ENCODE results near the gene CLCN1.

Gene CLCN1

DNA sequence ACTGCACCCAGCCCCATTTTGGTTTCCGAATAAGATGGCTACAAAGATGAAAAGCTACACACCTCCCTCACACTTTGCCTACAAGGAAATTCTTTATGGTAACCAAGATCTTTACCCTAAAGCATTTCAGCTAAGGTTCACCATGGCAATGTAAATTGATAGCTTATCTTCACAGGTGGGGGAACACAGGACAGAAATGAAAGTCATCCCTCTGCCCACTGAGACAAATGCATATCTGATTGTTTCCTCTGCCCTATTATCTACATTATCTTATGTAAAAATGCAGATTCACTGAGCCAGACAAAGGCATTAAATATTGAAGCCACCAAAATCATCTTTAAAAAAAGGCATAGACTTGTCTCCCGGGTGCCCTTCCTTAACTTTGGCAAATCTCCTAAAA is 34.4 kb upstream of the CLCN1 start:
- no peak for FAIRE-seq

DNA sequence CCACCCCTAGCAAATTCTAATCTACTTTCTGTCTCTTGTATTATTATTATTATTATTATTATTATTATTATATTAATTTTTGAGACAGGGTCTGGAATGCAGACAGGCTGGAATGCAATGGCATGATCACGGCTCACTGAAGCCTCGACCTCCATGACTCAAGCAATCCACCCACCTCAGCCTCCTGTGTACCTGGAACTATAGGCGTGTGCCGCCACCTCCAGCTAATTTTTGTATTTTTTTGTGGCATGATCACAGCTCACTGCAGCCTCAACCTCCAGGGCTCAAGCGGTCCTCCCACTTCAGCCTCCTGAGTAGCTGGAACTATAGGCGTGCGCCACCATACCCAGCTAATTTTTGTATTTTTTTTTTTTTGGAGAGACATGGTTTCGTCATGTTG is 33.8 kb upstream of the CLCN1 start:
- no peak for FAIRE-seq
- TF ChIP-seq, protein P1, sequence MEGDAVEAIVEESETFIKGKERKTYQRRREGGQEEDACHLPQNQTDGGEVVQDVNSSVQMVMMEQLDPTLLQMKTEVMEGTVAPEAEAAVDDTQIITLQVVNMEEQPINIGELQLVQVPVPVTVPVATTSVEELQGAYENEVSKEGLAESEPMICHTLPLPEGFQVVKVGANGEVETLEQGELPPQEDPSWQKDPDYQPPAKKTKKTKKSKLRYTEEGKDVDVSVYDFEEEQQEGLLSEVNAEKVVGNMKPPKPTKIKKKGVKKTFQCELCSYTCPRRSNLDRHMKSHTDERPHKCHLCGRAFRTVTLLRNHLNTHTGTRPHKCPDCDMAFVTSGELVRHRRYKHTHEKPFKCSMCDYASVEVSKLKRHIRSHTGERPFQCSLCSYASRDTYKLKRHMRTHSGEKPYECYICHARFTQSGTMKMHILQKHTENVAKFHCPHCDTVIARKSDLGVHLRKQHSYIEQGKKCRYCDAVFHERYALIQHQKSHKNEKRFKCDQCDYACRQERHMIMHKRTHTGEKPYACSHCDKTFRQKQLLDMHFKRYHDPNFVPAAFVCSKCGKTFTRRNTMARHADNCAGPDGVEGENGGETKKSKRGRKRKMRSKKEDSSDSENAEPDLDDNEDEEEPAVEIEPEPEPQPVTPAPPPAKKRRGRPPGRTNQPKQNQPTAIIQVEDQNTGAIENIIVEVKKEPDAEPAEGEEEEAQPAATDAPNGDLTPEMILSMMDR (IDR thresholded peaks at IDR 0.05; ENCODE audit: insufficient read depth, missing control alignments), result no peak
- DNase-seq (ENCODE audit: insufficient read length, low spot score), result no peak

More for the DNA sequence above, 34.4 kb upstream of the CLCN1 start:
- DNase-seq (ENCODE audit: insufficient read length, low spot score), result no peak
- TF ChIP-seq, protein P1 (IDR thresholded peaks at IDR 0.05; ENCODE audit: insufficient read depth, missing control alignments), result no peak

DNA sequence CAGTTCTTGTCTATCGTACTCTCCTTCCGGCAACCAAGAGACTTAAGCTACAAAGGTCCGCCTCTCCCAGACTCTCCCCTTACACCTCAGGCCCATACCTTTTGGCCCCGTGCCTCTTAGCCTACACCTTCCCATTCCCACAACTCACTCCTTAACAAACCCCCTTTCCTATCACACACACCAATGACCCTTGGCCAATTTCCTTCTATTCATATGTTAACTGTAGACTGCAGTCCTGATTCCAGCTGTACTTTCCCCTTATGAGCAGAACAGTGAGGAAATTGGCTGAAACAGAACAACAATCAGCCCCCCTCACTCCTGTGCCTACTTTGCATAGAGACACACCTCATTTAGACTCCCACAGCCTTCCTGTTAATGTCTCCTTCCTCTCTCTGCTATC is 32.5 kb upstream of the CLCN1 start:
- DNase-seq (ENCODE audit: insufficient read length, low spot score) (no peak), FAIRE-seq (no peak)
- TF ChIP-seq, protein P1 (IDR thresholded peaks at IDR 0.05; ENCODE audit: insufficient read depth, missing control alignments), result no peak

DNA sequence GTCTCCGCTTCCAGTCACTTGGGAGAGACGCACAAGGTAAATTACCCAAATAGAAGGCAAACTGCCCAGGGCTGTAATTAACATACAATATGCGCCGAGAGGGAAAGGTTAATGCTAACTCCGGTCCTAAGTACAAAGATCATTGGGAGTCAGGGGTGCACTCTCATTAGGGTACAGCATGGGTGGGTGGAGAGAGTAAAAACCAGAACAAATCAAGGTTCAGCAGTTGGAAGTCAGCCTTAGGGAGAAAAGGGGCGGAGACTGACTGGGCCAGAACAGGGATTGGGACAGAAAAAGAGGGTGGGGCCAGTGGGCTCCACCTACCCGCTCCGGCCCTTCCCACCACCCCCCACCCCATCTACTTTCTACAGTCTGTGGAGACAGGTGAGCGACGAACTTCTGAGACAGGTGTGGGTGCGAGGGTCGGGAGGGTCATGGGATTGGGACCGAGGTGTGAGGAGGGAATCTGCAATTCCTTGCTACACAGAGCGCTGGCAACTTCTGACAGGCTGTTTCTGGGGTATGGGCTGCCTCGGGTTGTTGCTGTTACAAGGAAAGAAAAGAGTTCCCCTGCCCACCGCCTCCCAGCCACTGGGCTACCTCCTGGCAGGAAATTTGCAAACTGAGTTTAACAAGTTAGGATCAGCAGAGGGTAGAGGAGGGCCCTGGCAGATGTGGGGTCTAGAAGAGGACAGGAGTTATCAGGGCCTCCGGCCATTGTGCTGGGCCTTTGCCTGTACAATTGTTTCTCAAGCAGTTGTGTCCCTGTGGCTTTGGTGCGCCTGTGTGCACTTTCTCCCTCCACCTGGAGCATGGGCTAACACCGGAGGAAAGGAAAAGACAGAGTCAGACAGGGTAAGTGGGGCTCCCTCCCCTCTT is 31.1 kb upstream of the CLCN1 start, which contains the start of gene TMEM139:
TSS of gene TMEM139 (plus strand) at position 368 of the 879 bp plus-strand sequence. CDS start 1,000 bp downstream, outside the sequence.
- FAIRE-seq, result no peak
- TF ChIP-seq, protein P1 (IDR thresholded peaks at IDR 0.05; ENCODE audit: insufficient read depth, missing control alignments), result no peak
- DNase-seq (ENCODE audit: insufficient read length, low spot score), result no peak

DNA sequence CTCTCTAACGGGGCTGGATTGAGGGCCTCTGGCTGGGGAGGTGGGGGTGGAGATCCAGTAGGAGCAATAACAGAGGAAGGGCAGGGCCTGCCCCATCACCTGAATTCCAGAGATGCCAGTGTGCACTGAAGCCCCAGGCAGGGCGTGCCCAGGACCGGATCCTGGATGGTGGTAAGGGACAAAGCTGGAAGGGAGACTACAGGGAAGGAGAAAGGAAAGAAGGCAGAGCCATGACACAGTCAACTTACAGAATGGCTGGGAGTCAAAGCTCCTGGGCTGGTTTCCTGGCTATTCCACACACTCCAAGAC is 30.5 kb upstream of the CLCN1 start:
- TF ChIP-seq, protein P1 (IDR thresholded peaks at IDR 0.05; ENCODE audit: insufficient read depth, missing control alignments), result no peak
- DNase-seq (ENCODE audit: insufficient read length, low spot score) (no peak), FAIRE-seq (no peak)

DNA sequence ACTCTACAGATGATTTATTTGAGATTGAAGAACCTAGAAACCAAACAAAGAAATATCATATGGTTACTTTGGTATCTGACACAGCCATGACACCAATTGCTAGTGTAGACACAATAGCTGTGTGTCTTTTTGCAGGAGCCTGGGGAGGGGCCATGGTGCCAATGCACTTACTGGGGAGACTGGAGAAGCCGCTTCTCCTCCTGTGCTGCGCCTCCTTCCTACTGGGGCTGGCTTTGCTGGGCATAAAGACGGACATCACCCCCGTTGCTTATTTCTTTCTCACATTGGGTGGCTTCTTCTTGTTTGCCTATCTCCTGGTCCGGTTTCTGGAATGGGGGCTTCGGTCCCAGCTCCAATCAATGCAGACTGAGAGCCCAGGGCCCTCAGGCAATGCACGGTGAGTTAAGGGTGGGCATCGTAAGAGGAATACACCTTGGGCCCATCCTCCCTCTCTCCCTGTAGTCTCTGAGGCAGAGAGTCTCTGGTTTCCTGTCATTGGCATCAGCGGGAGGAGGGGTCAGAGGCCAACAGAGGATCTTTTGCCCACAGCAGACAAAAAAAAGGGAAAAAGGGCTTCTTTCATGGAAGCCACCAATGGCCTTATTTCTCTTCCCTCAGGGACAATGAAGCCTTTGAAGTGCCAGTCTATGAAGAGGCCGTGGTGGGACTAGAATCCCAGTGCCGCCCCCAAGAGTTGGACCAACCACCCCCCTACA is 29.9 kb upstream of the CLCN1 start:
- FAIRE-seq (no peak), DNase-seq (ENCODE audit: insufficient read length, low spot score) (no peak)
- TF ChIP-seq, protein P1 (IDR thresholded peaks at IDR 0.05; ENCODE audit: insufficient read depth, missing control alignments), result no peak

DNA sequence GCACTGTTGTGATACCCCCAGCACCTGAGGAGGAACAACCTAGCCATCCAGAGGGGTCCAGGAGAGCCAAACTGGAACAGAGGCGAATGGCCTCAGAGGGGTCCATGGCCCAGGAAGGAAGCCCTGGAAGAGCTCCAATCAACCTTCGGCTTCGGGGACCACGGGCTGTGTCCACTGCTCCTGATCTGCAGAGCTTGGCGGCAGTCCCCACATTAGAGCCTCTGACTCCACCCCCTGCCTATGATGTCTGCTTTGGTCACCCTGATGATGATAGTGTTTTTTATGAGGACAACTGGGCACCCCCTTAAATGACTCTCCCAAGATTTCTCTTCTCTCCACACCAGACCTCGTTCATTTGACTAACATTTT is 29.4 kb upstream of the CLCN1 start:
- FAIRE-seq (no peak), DNase-seq (ENCODE audit: insufficient read length, low spot score) (no peak)
- TF ChIP-seq, protein P1 (IDR thresholded peaks at IDR 0.05; ENCODE audit: insufficient read depth, missing control alignments), result no peak
